OCI-LY7 (cell line): Measurements from ENCODE around the gene TMEM63B.

ENCODE experiments used
- CTCF ChIP-seq: fragments of 200-600 bp; sonication (generic); conservative IDR thresholded peaks from 2 replicates; pipeline ENCODE4 v1.5.1; 2014; ENCODE audit warnings: mild to moderate bottlenecking, antibody characterized with exemption, low read length, moderate library complexity, mixed read lengths
- EZH2phosphoT487 ChIP-seq: fragments of 200-600 bp; sonication (generic); IDR thresholded peaks from 2 replicates; pipeline ENCODE4 v1.6.1; 2018; ENCODE audit warnings: low read depth, borderline replicate concordance, mild to moderate bottlenecking, mixed run types, antibody characterized with exemption, low read length, moderate library complexity, mixed read lengths

GRCh38 chr6:44158770-44159228 is 31.4 kb downstream of the TMEM63B start, which contains the start of gene CAPN11:
- no peak for TF ChIP-seq CTCF
- no peak for TF ChIP-seq EZH2phosphoT487
